Measurements from ENCODE around the gene PRKG1.

The PRKG1 gene

DNA sequence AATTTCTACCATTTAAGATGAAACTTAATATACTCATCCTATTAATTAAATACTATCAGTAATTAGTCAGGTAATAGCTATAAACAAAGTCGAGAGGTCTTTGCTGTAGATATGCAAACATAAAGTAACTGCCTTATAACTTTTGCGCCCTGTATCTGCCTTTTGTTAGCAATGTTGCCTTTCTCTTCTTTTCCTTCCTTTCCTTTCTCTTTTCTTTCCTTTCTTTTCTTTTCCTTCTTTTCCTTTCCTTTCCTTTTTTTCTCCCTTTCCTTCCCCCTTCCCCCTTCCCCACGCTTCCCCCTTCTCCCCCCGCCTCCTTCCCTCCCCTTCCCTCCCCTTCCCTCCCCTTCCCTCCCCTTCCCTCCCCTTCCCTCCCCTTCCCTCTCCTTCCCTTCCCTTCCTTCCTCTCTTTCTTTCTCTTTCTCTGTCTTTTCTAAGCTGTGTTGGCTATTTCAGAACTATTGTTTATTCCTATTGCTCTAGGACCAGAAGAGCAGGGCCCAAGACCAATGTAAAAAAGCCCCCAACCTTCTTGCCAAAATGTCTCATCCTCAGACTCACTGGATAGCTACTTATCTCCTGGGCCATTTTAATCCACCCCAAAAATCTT is 1174.5 kb downstream of the PRKG1 start:
- no peak for DNase-seq

DNA sequence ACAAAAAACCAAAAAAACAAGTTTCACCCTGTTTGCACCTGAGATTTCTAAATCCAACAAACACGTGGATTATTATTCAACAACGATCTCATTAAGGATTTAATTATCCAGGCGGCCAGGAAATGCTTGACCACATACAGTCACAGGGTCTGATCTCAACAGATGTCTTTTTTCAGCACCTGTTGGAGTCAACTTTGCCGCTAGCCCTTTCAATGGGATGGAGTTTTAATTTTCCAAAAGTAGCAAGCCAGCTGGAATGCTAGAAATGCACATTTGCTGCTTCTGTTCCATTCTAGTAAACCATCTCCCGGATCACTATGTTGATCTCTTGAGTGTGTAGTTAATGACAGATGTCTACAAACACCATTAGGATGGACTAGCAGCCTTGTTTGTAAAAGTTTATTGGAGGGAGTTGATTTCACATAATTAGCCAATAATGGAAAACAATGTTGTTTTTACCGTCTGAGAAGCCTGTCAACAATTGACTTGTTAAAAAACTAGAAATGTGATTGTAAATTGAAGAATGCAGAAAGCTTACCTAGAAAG is 1175.6 kb downstream of the PRKG1 start:
- no peak for DNase-seq

DNA sequence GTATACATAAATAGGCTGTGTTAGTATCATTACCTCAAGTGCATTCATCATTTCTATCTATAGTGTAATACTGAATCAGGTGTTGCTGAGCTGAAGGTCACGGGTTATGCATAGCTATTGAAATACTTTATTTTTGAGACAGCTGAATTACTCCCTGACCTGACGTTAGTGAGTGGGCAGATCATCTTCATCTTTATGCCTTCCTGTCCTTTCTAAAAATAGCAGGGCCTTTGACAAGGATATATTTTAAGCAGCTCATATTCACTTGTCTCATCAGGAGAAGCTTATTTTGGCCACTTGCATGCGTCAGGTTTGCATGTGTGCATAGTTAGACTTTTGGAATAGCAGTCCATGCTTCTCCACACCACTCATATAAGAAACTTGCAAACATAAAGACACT is 1176.2 kb downstream of the PRKG1 start:
- DNase-seq, result no peak

DNA sequence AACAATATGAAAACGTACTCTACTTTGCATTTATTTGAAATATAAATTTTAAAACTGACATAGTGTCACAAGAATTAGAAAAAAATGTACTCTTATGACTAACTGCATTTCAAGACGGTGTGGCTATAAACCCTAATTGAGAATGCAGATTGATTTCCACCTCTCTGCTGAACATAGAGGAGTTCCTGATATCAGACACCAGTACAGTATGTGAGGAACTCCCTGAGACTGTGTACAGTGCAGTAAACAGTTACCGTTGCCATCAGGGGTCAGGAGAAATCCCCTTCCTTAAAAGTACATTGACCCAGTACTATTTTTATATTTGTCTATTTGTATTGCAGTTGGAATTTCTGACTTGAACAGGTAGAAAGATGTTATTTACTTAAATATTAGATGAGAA is 1178.0 kb downstream of the PRKG1 start:
- DNase-seq, result no peak

DNA sequence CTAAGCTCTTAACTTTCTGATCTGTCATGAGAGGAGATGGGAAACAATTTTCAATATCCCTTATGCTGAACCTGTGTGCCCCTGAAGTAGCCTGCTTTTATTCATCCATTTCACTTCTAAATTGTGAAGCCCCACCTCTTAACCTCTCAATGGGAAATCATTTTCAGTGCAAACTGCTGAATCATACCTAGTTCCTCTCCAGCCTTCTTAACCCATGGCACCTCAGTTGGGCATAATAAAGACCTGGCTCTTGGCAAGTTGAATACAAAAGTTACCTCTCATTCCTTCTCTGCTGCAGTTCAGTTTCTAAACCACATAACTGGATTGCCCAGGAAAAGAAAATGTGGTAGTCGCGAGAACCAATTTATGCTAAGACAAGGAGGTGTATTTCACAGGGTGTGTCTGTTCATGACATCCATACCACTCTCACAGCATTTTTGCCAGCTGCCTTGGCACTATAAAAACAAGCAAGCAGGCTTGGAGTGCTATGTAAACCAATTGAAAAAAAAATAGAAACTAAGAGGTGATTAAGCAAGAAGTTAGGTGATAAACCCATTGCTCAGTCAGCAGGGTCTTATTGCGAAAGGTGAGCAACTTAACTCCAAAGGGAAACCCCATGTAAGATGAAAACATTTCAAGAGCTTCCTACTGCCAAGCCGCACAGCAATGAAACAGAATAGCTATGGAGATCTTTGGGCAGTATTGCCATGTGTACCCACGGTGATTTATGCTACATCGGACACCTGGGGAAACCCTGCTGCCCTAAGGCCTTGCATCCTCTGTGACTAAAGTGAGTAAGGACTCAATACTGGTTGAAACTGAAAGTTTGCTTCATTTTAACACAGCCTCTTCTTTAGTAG is 1182.8 kb downstream of the PRKG1 start:
- no peak for DNase-seq

DNA sequence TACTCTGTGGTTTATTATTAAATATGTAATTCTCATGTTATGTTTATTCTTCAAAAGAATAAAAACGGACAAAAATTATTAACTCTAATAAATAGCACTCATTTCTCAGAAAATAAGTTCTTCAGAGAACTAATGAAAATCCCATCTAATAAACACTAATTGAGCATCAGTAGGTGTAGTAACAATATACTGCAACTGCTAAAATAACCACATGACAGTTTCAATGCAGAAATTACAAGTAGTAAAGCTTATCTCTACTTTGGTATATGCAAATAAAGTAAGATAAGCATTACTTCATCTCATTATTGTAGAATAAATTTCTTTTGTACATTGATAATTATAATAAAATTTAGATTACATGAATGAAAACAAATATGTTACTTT is 1183.4 kb downstream of the PRKG1 start:
- DNase-seq, result no peak

DNA sequence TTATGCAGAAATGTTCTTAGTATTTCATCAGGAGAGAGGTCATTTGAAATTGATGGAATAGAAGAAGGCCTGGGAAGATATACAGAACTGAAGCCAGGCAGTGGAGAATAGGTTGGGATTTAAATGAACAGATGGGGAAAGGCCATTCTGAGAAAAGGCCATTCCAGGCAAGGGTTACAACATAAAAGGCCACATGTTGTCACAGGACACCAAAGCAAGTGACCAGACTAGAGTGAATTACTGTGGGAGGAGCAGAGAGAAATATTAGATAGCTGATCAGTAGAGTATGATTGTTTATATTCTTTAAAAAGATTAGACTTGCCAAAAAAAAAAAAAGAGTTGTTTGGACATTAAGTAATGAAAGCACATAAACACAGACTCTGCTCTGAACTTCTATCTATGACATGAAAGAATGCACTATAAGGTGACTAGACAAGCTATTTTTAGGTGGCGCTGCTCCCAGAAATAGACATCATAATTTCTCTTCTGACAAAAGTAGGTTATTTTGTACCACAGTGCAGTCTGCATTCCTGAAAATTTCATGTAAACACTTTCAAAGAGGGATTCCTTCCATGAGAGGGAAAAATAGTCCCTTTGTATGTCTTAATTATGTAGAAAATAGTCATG is 1184.6 kb downstream of the PRKG1 start:
- no peak for DNase-seq

DNA sequence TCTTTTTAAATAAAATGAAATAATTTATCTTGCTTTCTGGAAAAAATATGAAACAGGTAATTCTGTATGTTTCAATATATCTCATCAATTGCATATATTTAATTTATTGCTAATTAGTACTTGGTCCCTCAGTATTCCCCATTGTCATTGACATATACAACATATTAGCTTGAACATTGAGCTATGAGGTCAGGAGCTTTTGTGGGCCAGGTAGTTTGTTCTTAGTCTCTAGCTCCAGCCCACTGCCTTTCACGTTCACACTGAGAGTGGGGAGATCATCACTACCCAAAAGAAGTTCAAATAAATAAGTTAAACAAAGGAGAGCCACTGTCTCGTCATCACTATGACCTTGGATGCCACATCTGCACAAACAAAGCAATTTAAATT is 1185.1 kb downstream of the PRKG1 start:
- DNase-seq, result no peak

DNA sequence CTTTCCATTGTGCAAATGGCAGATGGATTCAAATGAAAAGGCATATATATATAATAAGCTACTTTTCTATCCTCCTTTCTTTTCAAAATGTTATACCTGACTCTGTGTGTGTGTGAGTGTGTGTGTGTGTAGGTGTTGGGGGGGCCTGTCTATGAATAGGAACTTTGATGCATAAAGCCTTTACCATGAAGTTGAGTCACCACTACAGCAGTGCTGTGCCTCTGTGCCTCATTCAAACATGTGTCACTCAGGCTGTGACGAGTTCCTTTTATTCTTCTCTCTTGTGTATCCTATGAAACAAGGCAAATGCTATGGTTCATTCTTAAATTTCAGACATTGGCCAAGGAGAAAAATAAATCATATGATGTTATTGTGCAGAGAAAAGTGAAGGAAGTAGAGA is 1187.1 kb downstream of the PRKG1 start:
- no peak for DNase-seq

DNA sequence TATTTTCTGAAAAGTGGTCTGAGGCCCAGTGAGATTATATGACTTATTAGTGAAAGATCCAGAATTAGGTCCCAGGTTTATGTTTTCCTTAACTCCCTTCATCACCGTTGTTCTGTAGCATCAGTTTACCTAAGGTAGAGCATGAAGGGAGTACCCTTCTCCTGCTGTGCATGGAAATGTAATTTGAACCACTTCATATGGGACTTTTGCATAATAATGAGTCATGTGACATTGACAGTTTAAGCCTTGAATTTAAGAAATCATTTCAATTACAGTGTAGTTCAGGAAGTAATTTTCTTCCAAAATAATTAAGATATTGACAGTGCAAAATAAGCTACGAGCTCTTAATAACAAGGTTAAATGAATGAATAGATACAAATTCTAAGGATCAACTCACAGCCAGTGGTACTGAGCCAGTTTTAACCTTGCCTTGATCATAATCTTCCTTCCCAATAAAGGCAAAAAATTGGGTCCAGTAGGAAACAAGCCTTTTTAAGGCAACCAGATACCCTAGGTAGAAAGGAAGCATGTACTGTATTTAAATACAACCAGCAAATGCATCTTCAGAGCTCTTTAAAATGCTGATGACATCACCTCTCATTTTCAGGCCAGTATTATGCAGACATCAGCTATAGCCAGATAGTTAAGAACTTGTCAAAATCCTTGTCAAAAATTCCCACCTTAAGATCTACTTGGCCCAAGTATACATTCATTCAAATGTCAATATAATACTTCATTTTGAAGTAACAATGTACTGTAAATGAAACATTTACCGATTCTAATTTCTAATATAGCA is 1191.0 kb downstream of the PRKG1 start:
- no peak for DNase-seq

DNA sequence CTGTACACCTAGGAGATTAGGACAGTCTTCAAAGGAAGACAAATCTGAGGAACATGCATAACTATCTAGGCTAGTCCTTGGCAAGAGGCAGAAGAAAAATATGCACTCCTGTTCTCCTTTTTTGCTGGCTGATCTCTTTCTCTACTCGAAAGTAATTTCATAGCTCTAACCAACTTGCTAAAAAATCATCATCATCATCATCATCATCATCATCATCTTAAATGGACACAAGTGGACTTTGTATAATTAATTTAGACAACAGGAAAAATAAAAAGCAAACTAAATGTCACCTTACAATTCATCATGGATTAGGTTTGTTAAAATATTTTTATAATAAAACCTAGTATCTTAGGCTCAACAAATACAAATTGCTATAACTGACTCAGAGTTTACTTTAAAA is 1192.6 kb downstream of the PRKG1 start:
- no peak for DNase-seq

DNA sequence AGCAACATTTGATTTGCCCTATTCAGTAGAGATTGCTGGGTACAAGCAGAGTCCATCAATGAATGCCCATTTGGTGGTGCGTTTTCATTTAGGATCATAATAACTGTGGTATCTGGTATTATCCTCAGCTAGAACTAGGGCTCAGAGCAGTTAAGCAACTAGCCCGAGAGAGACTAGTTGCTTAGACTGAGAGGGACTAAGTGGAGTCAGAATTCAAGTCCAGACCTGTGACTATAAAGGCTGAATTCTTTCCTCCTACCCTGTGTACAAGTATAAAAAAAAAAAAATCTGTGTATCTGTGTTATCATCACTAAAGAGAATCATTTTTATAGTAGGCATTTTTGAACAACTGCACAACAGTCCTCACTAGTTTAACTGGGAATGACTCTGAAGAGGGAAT is 1194.5 kb downstream of the PRKG1 start:
- DNase-seq, result no peak

DNA sequence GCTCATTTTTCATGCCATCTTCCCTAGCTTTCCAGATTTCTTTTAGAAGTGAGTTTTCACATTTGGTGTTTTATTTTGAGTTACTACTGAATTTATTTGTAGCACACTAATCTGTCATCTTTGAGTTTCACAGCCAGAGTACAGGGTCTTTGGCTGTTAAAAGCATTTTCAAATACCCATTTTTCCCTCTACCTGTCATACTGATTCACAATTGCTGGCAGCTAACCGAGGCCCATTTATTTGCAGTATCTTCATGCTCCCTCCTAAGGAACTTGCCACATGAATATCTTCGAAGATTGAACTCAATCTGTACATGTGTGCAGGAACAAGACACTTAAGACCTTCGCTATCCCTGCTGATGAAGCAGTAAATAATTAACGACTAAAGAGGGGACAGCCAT is 1194.9 kb downstream of the PRKG1 start:
- DNase-seq, result no peak

DNA sequence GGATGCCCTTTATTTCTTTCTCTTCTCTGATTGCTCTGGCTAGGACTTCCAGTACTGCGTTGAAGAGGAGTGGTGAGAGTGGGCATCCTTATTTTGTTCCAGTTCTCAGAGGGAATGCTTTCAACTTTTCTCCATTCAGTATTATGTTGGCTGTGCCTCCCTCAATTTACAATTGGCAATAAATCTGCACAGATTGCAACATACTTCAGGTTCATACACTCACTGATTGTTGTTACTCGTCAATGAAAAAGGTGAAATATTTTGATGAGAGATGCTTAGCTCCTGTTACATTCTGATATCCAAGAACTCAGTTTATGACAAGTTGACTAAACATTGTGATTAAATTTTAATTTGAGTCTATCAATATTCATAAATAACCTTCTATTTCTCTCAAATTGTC is 1201.9 kb downstream of the PRKG1 start:
- no peak for DNase-seq

DNA sequence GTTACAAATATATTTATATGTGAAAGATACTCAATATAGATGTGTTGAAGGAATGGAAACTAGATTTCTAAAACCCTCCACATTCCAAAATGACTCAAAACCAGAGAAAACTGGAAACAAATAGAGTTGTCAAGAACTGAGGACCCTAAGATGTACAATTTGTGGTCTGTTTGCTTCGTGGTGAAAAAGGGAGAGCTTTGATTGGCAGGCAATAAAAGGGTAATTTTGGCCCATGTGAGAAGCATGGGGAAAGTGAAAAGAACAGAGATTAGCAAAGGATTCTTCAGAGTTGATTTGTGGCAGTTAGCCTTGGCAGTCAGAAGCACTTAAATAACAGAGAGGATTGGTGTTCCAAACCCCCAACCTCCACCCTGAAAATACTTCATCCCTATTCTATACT is 1202.7 kb downstream of the PRKG1 start:
- no peak for DNase-seq

DNA sequence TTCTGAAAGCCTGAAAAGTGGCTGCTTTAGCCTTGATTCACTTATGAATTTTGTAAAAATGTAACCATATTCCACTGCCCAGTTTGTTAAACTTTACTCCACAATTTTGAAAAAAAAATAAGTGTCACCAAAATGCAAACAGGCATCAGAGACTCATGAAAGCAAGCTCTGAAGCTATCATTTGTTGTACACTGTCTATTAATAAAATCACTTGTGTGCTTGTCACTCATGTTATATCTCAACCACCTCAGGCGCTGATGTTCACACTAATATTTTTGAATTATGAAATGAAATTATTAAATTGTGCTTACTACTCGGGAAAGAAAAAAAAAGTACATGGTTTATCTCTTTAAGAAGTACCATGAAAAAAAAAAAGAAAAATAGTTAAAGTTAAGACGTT is 1205.3 kb downstream of the PRKG1 start:
- no peak for DNase-seq

DNA sequence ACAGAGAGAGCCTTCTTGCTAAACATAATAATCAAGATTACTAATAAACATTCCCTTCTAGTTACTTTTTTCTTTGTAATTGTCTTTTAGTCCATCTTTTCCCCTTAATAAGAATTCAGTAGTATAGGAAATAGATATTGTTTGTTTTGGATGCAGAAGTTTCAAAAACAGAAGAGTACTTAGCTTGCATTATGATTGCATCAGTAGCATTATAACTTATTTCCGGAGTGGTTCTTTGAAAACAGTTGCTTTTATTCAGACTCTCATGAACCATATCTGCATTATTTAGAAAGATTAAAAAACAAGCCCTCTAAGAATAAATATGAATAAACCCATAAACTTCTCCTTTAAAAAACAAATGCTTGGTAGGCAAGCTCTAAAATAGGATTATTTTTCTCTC is 1205.8 kb downstream of the PRKG1 start:
- DNase-seq, result no peak

DNA sequence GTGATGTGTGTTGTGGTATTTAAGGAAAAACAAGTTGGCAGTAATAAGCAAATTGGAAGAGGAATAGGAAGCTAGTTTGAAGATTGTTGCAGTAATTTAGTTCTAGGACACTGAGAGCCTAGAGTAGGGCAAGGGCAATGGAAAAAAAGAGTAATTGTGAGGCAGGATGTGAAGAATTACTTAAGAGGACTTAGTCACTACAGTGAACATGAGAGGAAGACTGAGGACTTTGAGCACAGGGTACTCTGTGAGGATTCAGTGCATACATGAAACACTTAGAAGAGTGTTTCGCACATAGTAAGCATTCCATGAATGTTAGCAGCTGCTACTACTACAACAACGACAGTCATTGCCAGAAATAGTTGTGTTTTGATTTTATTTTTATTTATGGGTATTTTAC is 1208.9 kb downstream of the PRKG1 start:
- DNase-seq, result no peak

DNA sequence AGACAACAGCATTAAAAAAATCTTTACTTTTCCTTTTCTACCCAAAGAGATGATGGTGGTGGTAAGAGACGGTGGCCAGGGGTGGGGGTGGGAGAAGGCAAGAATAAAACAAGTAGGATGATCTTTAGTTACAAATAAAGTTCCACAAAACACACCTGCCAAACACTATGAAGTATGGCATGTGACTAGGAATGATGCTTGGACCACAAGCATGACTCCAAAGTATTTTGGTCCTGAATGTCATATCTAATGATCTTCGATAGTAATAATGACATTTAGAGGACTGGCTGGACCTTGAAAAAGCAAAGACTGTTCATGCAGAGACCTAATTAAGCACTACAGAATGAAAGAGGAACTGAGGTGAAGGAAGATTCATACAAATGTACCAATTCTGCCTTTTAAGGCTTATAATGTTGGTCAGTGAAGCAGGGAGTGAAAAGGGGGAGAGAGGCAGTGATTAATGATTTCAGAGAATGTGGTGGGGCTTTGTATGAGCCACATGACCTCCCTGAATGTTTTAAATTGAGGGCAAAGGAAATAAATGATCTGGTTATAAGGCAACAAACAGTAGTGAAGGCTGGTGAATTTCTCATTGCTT is 1210.2 kb downstream of the PRKG1 start:
- DNase-seq, result no peak

DNA sequence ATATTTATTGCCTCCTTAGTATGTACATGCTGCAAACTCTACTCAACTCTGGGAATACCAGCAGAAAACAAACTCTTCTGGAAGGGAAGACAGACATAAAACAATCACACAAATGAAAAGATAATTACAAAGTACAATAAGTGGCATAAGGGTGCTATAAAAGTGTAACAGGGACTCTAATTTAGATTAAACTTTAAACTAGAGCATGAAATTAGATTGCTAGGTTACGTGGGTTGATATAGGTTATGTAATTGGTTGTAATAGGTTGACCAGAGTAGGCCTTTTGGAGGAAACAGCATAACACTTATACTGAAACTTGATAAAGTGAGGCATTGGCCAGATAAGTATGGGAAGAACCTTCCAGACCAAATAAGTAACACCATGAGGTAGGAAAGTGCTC is 1213.6 kb downstream of the PRKG1 start:
- no peak for DNase-seq

DNA sequence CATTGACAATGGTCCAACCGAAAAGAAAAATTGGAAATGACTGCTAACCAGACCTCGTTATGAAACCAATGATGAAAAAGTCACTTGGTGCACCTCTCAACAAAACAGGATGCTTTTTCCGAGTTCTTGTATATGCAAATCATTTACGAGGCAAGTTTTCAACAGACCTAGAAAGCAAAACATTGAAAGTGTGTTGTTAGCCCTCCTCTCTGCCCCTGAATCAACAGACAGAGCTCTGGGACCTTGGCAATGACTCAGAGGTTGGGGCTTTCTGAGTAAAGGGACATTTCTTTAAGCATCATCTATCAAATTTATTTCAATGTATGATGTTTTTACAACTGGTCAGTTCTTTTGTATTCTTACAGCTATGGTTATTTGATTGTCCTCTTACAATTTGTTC is 1223.5 kb downstream of the PRKG1 start:
- no peak for DNase-seq

DNA sequence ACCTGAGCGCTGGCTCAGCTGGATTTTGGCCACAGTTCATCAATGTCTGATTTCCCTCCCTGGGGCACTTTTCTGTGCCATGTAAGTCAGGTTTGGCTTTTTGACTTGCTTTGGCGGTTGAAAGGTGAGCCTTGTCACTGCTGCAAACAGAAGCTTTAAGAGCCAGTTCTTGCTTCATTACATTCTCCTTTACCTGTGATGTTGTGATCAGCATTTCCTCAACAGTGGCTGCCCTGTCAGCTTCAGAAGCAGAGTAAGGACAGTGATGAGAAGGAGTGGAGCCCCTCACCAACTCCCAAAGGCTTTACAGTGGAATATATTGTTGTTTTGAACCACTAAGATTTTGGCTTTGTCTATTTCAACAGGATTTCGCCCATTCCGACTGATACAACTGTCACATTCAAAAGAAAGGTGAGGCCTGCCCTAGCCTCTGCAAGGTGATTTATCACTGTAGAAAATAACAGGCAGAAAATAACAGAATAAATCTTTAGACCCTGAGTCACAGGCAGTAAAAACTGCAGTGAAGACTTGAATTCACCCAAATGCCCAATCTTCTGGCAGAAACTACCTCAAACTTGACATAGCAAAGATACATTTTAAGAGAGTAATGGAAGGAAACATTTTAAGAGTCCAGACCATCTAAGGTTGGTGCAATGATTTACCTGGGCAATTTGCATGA is 1226.5 kb downstream of the PRKG1 start:
- no peak for DNase-seq
